EH (cell line): Measurements from ENCODE around the gene RNPEPL1.
A peak's percentile ranks its signal among the peaks of the same experiment; 100 is the strongest.
"Not testable (repeated sequence)": the region's sequence is repeated elsewhere in the genome, so short reads cannot be mapped to it uniquely, and the experiment has no call there.

Source experiments
- DNase-seq: peaks from one replicate; pipeline ENCODE4 v3.0.0-alpha.2; 2015; ENCODE audit warnings: low read depth

The RNPEPL1 gene

GRCh38 chr2:240604939-240605716, 36.8 kb downstream of the RNPEPL1 start:
- no peak for DNase-seq

- no peak for DNase-seq
Measured at GRCh38 chr2:240605867-240606743, 37.8 kb downstream of the RNPEPL1 start.

GRCh38 chr2:240611601-240612210, 43.4 kb downstream of the RNPEPL1 start:
- DNase-seq = no peak

- no peak for DNase-seq
Measured at GRCh38 chr2:240613781-240614180, 45.5 kb downstream of the RNPEPL1 start.

GRCh38 chr2:240614391-240614790, 46.1 kb downstream of the RNPEPL1 start:
- DNase-seq = no peak

- DNase-seq = no peak
Measured at GRCh38 chr2:240615396-240615795, 47.1 kb downstream of the RNPEPL1 start.

- DNase-seq = no peak
Measured at GRCh38 chr2:240615820-240616547, 47.7 kb downstream of the RNPEPL1 start.

GRCh38 chr2:240616860-240617666, 48.8 kb downstream of the RNPEPL1 start:
- not testable (repeated sequence) for DNase-seq

- DNase-seq = no peak
Measured at GRCh38 chr2:240618776-240619175, 50.5 kb downstream of the RNPEPL1 start.

- DNase-seq = no peak
Measured at GRCh38 chr2:240619506-240620148, 51.3 kb downstream of the RNPEPL1 start.

- DNase-seq = no peak
Measured at GRCh38 chr2:240620149-240620731, 52.0 kb downstream of the RNPEPL1 start.

GRCh38 chr2:240620859-240621258, 52.6 kb downstream of the RNPEPL1 start:
- DNase-seq = no peak

GRCh38 chr2:240622060-240622411, 53.8 kb downstream of the RNPEPL1 start:
- DNase-seq = no peak

GRCh38 chr2:240622531-240623235, 54.4 kb downstream of the RNPEPL1 start:
- no peak for DNase-seq

- DNase-seq = no peak
Measured at GRCh38 chr2:240623531-240624010, 55.3 kb downstream of the RNPEPL1 start.

GRCh38 chr2:240624011-240624949, 56.0 kb downstream of the RNPEPL1 start:
- DNase-seq = no peak

- peak; percentile 86 for DNase-seq
Measured at GRCh38 chr2:240624950-240625621, 56.8 kb downstream of the RNPEPL1 start, which contains the start of gene GPR35. Gene GPR35 (plus strand): TSS chr2:240625480. CDS start chr2:240629953, 4,473 bp downstream.
